ENCODE data around the gene PRND. TPM values are rescaled to one million over a fixed set of nuclear protein-coding genes. Genes with fewer than 3 reads are reported as not detected.
"Not testable (repeated sequence)": the region's sequence is repeated elsewhere in the genome, so short reads cannot be mapped to it uniquely, and the experiment has no call there.

Gene PRND
- total RNA-seq, 1 donor from 2014 or later, result 371 TPM

DNA sequence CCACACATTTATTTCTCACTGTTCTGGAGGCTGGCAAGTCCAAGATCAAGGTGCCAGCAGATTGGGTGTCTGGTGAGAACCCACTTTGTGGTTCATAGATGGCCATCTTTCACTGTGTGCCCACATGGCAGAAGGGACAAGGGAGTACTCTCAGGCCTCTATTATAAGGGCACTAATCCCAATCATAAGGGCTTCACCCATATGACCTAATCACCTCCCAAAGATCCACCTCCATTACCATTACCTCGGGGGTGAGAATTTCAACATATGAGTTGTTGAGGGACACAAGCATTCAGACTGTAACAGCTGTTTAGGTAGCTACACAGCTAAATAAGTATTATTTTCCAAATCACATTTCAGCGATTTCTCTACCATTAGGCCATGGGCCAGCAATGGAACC is 2.5 kb upstream of the PRND start:
- Mint-ChIP-seq H3K27me3 (ENCODE audit: unreplicated experiment) (peaks cover 7% of the 10 kb centered on the region), H3K9me3 (ENCODE audit: unreplicated experiment) (no peaks in the 10 kb centered on the region), H3K4me1 (ENCODE audit: unreplicated experiment) (peaks cover 40% of the 10 kb centered on the region), H3K4me3 (ENCODE audit: unreplicated experiment) (no peak overlapping the region), H3K27ac (ENCODE audit: unreplicated experiment) (peak overlapping the region; percentile 98), H3K36me3 (ENCODE audit: low read depth, unreplicated experiment) (peaks cover 14% of the 10 kb centered on the region)
- no peak for DNase-seq (ENCODE audit: low spot score)
- TF ChIP-seq, protein P1, sequence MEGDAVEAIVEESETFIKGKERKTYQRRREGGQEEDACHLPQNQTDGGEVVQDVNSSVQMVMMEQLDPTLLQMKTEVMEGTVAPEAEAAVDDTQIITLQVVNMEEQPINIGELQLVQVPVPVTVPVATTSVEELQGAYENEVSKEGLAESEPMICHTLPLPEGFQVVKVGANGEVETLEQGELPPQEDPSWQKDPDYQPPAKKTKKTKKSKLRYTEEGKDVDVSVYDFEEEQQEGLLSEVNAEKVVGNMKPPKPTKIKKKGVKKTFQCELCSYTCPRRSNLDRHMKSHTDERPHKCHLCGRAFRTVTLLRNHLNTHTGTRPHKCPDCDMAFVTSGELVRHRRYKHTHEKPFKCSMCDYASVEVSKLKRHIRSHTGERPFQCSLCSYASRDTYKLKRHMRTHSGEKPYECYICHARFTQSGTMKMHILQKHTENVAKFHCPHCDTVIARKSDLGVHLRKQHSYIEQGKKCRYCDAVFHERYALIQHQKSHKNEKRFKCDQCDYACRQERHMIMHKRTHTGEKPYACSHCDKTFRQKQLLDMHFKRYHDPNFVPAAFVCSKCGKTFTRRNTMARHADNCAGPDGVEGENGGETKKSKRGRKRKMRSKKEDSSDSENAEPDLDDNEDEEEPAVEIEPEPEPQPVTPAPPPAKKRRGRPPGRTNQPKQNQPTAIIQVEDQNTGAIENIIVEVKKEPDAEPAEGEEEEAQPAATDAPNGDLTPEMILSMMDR (IDR thresholded peaks at IDR 0.05; ENCODE audit: unreplicated experiment), result no peak

DNA sequence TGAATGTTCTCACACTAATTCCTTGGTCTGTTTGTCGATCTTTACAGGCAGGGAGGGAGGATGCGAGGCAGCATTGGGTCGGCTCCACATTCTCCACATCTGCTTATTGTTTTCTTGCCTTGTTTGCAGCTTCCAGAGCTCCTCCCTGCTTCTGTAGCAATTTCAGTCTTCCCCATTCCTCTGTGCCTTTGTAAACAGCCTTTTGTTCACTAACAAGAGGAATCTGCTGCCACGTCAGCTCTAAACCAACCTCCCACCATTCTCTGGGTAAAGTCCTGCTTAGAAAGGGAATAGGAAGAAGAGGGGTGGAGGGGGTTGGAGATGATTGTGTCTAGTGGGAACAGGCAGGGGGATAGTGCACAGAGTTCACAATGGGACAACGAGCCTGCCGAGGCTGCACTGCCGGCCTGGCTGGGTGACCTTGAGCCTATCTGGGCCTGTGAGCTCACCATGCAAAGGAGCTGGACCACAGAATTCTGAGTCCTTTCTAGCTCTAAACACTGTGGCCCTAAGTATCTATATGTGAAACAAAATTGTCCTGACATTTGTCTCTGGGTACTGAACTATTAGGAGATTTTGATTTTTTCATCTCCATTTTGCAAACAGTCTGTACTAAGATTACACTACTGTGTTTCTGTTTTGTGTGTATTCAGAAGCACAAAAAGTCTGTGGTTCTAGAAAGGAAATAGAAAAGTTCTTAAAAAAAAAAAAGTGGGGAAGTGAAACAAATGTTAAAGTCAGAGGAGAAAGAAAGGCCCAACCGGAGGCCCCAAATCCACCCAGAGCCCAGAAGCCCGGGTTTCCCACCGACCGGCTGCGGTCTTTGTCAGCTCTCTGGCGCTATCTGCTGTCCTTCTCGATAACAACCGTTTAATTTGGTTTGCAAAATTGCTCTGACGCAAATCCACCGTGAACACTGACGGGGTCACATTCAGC is 1.4 kb upstream of the PRND start:
- Mint-ChIP-seq H3K9me3 (ENCODE audit: unreplicated experiment) (no peaks in the 10 kb centered on the region), H3K36me3 (ENCODE audit: low read depth, unreplicated experiment) (peaks cover 18% of the 10 kb centered on the region), H3K4me3 (ENCODE audit: unreplicated experiment) (no peak overlapping the region), H3K27ac (ENCODE audit: unreplicated experiment) (peak overlapping the region; percentile 98), H3K4me1 (ENCODE audit: unreplicated experiment) (peaks cover 49% of the 10 kb centered on the region), H3K27me3 (ENCODE audit: unreplicated experiment) (peaks cover 7% of the 10 kb centered on the region)
- peak; percentile 76 for DNase-seq (ENCODE audit: low spot score)
- TF ChIP-seq, protein P1 (IDR thresholded peaks at IDR 0.05; ENCODE audit: unreplicated experiment), result peak; percentile 46

DNA sequence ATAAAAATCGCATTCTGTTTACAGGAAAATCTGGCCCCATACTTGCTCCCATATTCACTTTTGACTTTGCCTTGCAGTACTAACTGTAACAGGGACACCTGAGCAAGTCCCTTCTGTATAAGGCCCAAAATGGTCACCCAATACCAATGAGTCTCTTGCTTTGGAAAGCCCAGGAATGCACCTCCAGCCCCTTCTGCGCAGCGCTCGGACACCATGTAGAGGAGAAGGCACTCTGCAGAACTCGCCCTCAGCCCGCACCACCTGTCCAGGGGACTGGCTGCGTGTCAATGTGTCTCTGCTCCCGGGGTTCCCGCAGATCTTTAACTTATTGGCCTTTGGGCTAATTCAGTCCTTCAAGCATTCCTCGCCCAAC is 746 bp upstream of the PRND start:
- peaks cover 23% of the 10 kb centered on the region for H3K36me3 Mint-ChIP-seq (ENCODE audit: low read depth, unreplicated experiment)
- peaks cover 51% of the 10 kb centered on the region for H3K4me1 Mint-ChIP-seq (ENCODE audit: unreplicated experiment)
- peaks cover 7% of the 10 kb centered on the region for H3K27me3 Mint-ChIP-seq (ENCODE audit: unreplicated experiment)
- no peak overlapping the region for H3K4me3 Mint-ChIP-seq (ENCODE audit: unreplicated experiment)
- DNase-seq (ENCODE audit: low spot score), result no peak
- TF ChIP-seq, protein P1 (IDR thresholded peaks at IDR 0.05; ENCODE audit: unreplicated experiment), result no peak
- H3K9me3 Mint-ChIP-seq (ENCODE audit: unreplicated experiment), result no peaks in the 10 kb centered on the region
- peak overlapping the region; percentile 57 for H3K27ac Mint-ChIP-seq (ENCODE audit: unreplicated experiment)

DNA sequence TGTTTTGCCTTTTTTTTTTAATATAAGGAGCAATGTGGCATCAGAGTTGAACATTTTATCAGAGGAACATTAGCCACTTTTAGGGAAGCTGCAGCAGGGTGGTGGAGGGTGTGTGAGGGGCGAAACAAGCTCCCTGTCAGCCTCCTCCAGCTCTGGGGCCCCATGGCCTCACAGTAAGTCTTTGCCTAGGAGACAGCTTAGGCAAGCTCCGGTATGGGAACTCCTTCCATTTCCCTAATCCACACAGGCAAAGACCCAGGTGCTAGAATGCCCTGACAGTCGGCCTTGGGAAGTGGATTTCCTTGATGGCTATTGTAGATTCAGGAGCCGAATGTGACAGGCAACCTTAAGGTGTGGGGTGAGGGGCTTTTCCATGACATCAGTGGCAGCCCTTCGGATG is 862 bp downstream of the PRND start:
- peaks cover 7% of the 10 kb centered on the region for H3K27me3 Mint-ChIP-seq (ENCODE audit: unreplicated experiment)
- peak overlapping the region; percentile 97 for H3K4me3 Mint-ChIP-seq (ENCODE audit: unreplicated experiment)
- TF ChIP-seq, protein P1 (IDR thresholded peaks at IDR 0.05; ENCODE audit: unreplicated experiment), result no peak
- H3K36me3 Mint-ChIP-seq (ENCODE audit: low read depth, unreplicated experiment), result peaks cover 36% of the 10 kb centered on the region
- no peak for DNase-seq (ENCODE audit: low spot score)
- no peaks in the 10 kb centered on the region for H3K9me3 Mint-ChIP-seq (ENCODE audit: unreplicated experiment)
- H3K4me1 Mint-ChIP-seq (ENCODE audit: unreplicated experiment), result peaks cover 57% of the 10 kb centered on the region
- H3K27ac Mint-ChIP-seq (ENCODE audit: unreplicated experiment), result no peak overlapping the region

DNA sequence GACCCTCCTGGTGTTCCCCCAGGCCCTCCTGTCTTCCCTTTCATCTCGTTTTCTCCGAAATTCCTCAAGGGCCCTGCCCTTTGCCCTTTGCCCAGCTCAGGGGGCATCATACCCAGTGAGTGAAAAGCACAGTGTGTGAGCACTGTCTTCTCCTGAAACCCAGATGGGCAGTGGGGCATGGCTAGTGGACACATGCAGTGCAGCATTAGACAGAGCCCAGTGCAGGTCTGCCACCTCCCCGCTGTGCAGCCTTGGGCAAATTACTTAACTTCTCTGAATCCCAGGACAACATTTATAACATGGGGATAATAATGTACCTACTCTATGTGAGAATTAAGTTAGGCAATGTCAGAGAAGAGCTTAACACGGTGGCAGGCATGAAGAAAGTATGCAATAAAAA is 1.3 kb downstream of the PRND start:
- no peak for DNase-seq (ENCODE audit: low spot score)
- Mint-ChIP-seq H3K4me3 (ENCODE audit: unreplicated experiment) (peak overlapping the region; percentile 97), H3K9me3 (ENCODE audit: unreplicated experiment) (no peaks in the 10 kb centered on the region), H3K27ac (ENCODE audit: unreplicated experiment) (no peak overlapping the region), H3K36me3 (ENCODE audit: low read depth, unreplicated experiment) (peaks cover 34% of the 10 kb centered on the region), H3K4me1 (ENCODE audit: unreplicated experiment) (peaks cover 59% of the 10 kb centered on the region), H3K27me3 (ENCODE audit: unreplicated experiment) (peaks cover 7% of the 10 kb centered on the region)
- TF ChIP-seq, protein P1 (IDR thresholded peaks at IDR 0.05; ENCODE audit: unreplicated experiment), result no peak

DNA sequence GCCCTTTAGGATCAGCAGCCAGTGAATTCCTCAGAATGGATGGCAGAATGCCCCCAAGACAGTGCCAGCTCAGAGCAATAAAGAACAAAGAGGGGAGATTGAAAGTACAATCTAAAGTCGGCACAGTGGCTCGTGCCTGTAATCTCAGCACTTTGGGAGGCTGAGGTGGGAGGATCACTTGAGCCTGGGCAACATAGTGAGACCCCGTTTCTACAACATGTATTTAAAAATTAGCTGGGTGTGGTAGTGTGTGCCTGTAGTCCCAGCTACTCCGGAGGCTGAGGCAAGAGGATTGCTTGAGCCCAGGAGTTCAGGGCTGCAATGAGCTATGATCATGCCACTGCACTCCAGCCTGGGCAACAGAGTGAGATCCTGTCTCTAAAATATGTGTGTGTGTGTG is 1.8 kb downstream of the PRND start:
- not testable (repeated sequence) for H3K27me3 Mint-ChIP-seq (ENCODE audit: unreplicated experiment); DNase-seq (ENCODE audit: low spot score); H3K27ac Mint-ChIP-seq (ENCODE audit: unreplicated experiment); H3K9me3 Mint-ChIP-seq (ENCODE audit: unreplicated experiment)
- Mint-ChIP-seq H3K4me3 (ENCODE audit: unreplicated experiment) (peak overlapping the region; percentile 97), H3K4me1 (ENCODE audit: unreplicated experiment) (peaks cover 64% of the 10 kb centered on the region), H3K36me3 (ENCODE audit: low read depth, unreplicated experiment) (peaks cover 39% of the 10 kb centered on the region)
